Psoas muscle (tissue), 8 donors: ENCODE data around the gene FURIN. TPM values are rescaled to one million over a fixed set of nuclear protein-coding genes. Genes with fewer than 3 reads are reported as not detected.
A peak's percentile ranks its signal among the peaks of the same experiment; 100 is the strongest.

Experiments used
- ATAC-seq, 4 donors: fragments of 200-7000 bp; cut with Tn5 transposase; one replicate each; pipeline ENCODE4 v1.9.1; 2020; ENCODE audit warnings: moderate library complexity in 3 of 4, mild to moderate bottlenecking in 2 of 4
- DNase-seq, 2 donors: peaks; one replicate each; pipeline ENCODE4 v3.0.0-alpha.2; 2020
- H3K27ac ChIP-seq: fragments of 200-600 bp; one replicate; pipeline ENCODE4 v1.8.0; 2022
- H3K27me3 ChIP-seq, 3 donors: fragments of 200-600 bp in 1 of 3; one replicate each; pipeline versions ENCODE4 v1.6.1 to v1.8.0; 2013 to 2022; ENCODE audit warnings: low read length in 2 of 3, mild to moderate bottlenecking in 2 of 3, moderate library complexity in 1 of 3; ENCODE audit not compliant: insufficient read depth in 3 of 3
- H3K36me3 ChIP-seq, 2 donors: fragments of 200-600 bp in 1 of 2; one replicate each; pipeline versions ENCODE4 v1.6.1 to v1.8.0; 2013 to 2022; ENCODE audit warnings: low read depth in 1 of 2, mild to moderate bottlenecking in 1 of 2, moderate library complexity in 1 of 2; ENCODE audit not compliant: insufficient read depth in 1 of 2
- H3K4me1 ChIP-seq: fragments of 200-600 bp; one replicate; pipeline ENCODE4 v1.8.0; 2022
- H3K4me3 ChIP-seq: fragments of 200-600 bp; one replicate; pipeline ENCODE4 v1.8.0; 2022; ENCODE audit warnings: mild to moderate bottlenecking
- H3K9me3 ChIP-seq: fragments of 200-600 bp; one replicate; pipeline ENCODE4 v1.8.0; 2022
- CTCF ChIP-seq: fragments of 200-600 bp; IDR thresholded peaks from one replicate; pipeline ENCODE4 v1.8.0; 2022; ENCODE audit warnings: antibody characterized with exemption
- WGBS, 3 donors: extraction: QIAGEN DNeasy Blood & Tissue Kit; methylation state at CpG; one replicate each; pipeline versions ENCODE4 v1.1.6 to v1.1.7; 2013; 5-methylcytosine and 5-hydroxymethylcytosine counted together
- intact Hi-C, 2 donors: fragments of 100-400 bp; cut with DNase I; formaldehyde crosslinking; loops; one replicate each; pipeline versions ENCODE4 v1.11.0 to v1.14.2; 2022
- polyA plus RNA-seq, 3 donors: library from polyadenylated mRNA; stranded (reverse); fragments of 200-250 nt; gene quantifications; one replicate each; pipeline ENCODE4 v1.2.3, GENCODE V29; 2013
- total RNA-seq, 4 donors: library from RNA; stranded (reverse); fragmentation: NEBNext Ultra II Directional in 2 of 4; extraction: Animal tissue kit (Norgen Biotek cat#: 25700) in 2 of 4; gene quantifications; one replicate each; pipeline versions ENCODE4 v1.2.1 to v1.2.4, GENCODE V29; 2021 to 2023
- donor health status: healthy with polysubstance abuse.
- donor health status: DM: no; HTN: no; CAD: no; lungs with moderate emphysema.
- donor health status: Bipolar disorder and iron deficiency.
- donor health status: healthy.
- donor health status: DM: yes; HTN: yes; CAD: no.
- donor health status: DM: no; HTN: no; CAD: no.
- donor health status: DM: no; HTN: no; CAD: no.
- donor health status: DM: yes; HTN: yes; CAD: no.

FURIN gene
- total and polyA plus RNA-seq, 7 donors, result 27.2 to 99.3 (median 49.6) TPM

- Histone ChIP-seq H3K27me3 (no peaks in the 10 kb centered on the region), H3K9me3 (no peaks in the 10 kb centered on the region), H3K4me3 (no peak overlapping the region), H3K27ac (no peak overlapping the region), H3K4me1 (no peaks in the 10 kb centered on the region), H3K36me3 (no peaks in the 10 kb centered on the region)
- TF ChIP-seq CTCF, result no peak
- 82 to 85% (median 82%) methylated on average over 11 of the region's 11 CpGs for WGBS, 3 donors
- DNase-seq (no peak), ATAC-seq (no peak)
- intact Hi-C loops, result no loop called here
These were observed 31.3 kb upstream of the FURIN start for GRCh38 chr15:90837094-90837493.

GRCh38 chr15:90838139-90838538 lies 30.2 kb upstream of the FURIN start:
- H3K36me3 ChIP-seq, result no peaks in the 10 kb centered on the region
- ATAC-seq, result no peak
- no peaks in the 10 kb centered on the region for H3K9me3 ChIP-seq
- no peak overlapping the region for H3K27ac ChIP-seq
- WGBS, 3 donors, result 76 to 86% (median 81%) methylated on average over 13 to 15 of the region's 15 CpGs
- intact Hi-C loops, result no loop called here
- no peaks in the 10 kb centered on the region for H3K27me3 ChIP-seq
- H3K4me3 ChIP-seq, result no peak overlapping the region
- no peak for TF ChIP-seq CTCF
- DNase-seq, result no peak
- no peaks in the 10 kb centered on the region for H3K4me1 ChIP-seq

GRCh38 chr15:90838544-90838943 lies 29.8 kb upstream of the FURIN start:
- Histone ChIP-seq H3K4me1 (no peaks in the 10 kb centered on the region), H3K36me3 (no peaks in the 10 kb centered on the region), H3K27ac (no peak overlapping the region), H3K27me3 (no peaks in the 10 kb centered on the region), H3K4me3 (no peak overlapping the region), H3K9me3 (no peaks in the 10 kb centered on the region)
- no peak for ATAC-seq
- intact Hi-C loops, result no loop called here
- no peak for DNase-seq
- TF ChIP-seq CTCF, result no peak
- WGBS, 3 donors, result 82 to 86% (median 85%) methylated on average over 15 of the region's 15 CpGs

- Histone ChIP-seq H3K9me3 (no peaks in the 10 kb centered on the region), H3K36me3 (no peaks in the 10 kb centered on the region), H3K4me1 (no peaks in the 10 kb centered on the region), H3K27ac (no peak overlapping the region), H3K27me3 (no peaks in the 10 kb centered on the region), H3K4me3 (no peak overlapping the region)
- no peak for TF ChIP-seq CTCF
- intact Hi-C loops, result no loop called here
- DNase-seq (no peak), ATAC-seq (peak in 1 of 4 donors; percentile 28)
- 63 to 67% (median 63%) methylated on average over 19 of the region's 19 CpGs for WGBS, 3 donors
These were observed 29.0 kb upstream of the FURIN start for GRCh38 chr15:90839187-90840071.
